ENCODE measurements around the gene ARHGAP42. TPM values are rescaled to one million over a fixed set of nuclear protein-coding genes. Genes with fewer than 3 reads are reported as not detected.

ARHGAP42 gene
- polyA plus RNA-seq, 10 donors: 19.7 to 33.1 (median 26.6) TPM

- DNase-seq: no peak
Measured at GRCh38 chr11:100680070-100680469, 7.0 kb upstream of the ARHGAP42 start.

- peak in 2 of 3 donors; percentile 54 to 78 for DNase-seq
Measured at GRCh38 chr11:100681064-100681502, 6.0 kb upstream of the ARHGAP42 start.

GRCh38 chr11:100682247-100682969 lies 4.7 kb upstream of the ARHGAP42 start:
- DNase-seq: peak in 1 of 3 donors; percentile 58

GRCh38 chr11:100683126-100683525 lies 4.0 kb upstream of the ARHGAP42 start:
- no peak for DNase-seq

DNA sequence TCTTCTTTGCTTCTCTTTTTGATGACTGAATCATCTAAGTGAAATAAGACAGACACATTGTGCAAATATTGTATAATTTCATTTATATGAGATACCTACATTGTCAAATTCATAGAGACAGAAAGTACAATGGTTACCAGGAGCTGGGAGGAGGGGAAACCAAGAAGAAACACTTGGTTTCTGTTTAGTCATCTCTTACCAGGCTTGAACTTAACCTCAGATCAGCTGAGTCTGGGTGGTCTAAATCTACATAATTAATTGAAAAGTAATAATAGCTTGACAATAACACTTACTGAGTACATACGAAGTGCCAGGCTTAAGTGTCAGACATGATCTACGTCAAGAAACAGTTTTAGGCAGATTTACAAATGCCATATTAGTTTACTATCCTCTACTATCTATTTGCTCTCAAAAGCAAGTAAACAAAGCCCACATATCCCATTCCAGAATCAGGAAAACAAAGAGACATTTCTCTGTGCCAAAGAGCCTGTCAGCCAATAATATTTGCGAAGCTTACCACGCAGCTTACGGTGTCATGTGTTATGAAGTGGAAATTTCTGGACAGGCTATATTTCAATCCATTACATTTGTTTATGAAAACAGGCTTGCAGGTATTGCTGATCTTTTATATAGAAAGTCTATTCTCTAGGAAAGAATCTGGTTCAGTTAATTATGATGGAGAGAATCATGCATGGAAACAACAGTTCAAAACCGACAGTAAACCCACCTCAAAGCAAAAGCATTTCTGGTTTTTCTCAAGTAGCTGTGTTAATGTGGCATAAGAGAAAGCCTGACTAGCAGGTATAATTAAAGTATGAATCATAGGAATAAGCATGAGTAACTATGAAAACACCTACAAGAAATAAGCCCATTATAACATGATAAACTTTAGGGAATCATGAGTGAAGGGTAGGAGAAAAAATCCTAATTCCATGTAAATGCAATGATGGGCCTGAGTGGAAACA lies 2.7 kb upstream of the ARHGAP42 start:
- DNase-seq: no peak

DNA sequence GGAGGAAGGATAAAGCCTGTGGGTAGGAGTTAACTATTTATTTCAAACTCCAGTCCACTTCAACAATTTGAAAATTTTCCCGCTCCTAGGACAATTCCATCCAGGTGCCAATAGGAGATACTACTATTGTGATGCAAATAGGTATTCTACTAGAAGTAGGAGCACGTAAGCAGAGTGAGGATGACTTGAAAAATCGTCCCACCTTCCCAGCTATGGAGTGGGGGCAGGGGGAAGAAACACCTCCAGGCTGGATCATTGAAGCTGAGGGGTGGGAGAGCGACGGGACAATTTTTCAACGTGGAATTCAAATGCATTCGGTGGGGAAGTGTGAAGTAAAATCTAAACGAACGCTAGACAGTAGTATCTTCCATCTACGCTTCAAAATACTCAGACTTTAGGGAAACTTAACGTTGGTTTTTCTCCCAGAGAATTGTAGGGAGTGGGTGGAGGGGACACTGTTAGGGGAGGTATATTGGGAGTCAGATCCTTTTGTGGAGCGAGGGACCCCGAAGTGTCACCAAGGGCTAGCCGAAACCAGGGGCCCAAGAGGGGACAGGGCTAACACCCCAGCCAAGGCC lies 523 bp upstream of the ARHGAP42 start:
- DNase-seq: no peak

DNA sequence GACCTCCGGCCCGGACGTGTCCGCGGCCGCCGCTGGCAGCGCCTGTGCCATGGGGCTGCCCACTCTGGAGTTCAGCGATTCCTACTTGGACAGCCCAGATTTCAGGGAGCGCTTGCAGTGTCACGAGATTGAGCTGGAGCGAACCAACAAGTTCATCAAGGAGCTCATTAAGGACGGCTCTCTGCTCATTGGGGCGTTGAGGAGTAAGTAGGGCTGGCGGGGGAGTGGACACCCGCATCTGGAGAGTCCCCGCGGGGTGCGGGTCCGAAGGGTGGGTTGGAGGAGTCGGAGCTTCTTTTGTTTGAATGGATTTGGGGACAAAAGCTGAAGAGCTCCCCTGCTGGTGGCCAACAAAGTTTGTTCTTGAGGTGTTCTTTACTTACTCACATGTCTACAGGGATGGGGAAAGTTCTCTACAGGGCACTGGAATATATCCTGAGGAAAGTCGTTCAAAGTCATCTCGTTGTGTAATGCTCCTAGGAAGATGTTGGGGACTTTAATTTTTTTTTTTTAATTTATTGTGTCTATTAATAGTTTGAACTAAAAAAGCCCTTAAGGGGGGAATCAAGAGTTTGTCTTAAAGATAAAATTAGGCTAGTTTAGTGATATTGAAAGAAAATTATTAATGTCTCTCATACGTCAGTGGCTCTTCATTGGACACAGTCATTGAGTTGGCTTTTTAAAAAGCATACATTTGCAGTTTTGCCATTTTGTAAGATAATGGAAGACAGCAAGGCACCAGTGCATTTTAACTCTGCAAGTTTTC lies 725 bp downstream of the ARHGAP42 start:
- peak; percentile 83 to 94 (median 84) for DNase-seq

DNA sequence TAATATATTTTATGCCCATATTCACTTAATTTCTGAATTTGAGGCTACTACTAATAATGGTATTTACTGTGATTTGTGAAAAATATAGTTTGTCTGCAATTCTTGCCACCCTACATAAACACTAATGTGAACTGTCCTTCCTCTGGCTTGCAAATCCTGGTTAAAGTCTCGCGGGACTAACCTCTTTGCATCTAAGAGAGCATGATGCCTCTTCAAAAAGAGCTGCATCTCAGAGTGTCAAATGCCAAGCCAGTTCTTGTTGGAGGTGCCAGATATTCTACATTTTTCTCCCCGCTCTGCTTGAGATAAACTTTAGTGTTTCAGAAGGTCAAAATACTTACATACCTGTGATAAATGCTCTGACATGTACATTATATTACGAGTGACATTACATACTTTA lies 2.1 kb downstream of the ARHGAP42 start:
- peak in 1 of 3 donors; percentile 40 for DNase-seq

DNA sequence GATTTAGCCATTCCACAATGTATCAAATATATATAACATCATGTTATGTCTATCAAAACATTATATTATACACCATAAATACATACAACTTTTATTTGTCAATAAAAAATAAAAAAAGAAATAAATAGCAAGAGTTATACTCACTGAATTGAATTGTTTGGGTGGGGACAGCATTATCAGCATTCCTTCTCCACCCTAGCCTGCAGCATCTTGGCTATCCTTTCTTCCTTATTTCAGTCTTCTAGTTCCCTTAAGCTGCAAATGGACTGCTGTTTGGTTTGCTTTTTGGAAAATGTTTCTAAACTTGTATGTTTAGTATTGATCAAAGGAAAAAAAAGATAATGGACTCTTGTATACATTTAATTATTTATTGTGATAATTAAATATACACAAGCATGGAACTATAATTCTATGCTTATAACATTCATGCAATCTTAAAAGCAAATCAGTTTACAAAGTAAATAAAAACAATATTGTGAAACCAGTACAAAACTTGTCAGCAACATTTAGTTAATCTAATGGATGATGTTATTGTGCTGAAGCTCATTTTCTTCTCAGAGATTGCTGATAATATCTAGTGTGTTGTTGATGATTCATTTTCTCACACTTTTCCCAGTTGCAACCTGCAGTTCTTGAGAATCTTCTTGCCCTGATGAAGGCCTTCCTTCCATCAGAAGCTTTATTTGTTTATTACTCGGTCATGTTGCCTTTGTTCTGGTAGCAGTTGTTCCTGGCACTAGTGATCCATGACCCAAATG lies 5.0 kb downstream of the ARHGAP42 start:
- DNase-seq: no peak

DNA sequence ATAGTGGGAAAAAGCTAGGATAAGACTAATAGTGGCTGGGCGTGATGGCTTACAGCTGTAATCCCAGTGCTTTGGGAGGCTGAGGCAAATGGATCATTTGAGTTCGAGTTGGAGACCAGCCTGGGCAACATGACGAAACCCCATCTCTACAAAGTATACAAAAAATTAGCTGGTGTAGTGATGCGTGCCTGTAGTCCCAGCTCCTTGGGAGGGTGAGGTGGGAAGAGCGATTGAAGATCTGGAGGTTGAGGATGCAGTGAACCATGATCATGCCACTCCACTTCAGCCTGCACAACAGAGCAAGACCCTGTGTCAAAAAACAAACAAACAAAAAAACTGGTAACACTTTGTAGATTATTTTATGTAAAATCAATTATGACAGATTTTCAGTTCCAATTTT lies 8.8 kb downstream of the ARHGAP42 start:
- DNase-seq: no peak

- DNase-seq: peak in 1 of 3 donors; percentile 54
Measured at GRCh38 chr11:100703139-100703538, 16.1 kb downstream of the ARHGAP42 start.

- no peak for DNase-seq
Measured at GRCh38 chr11:100703801-100704575, 16.9 kb downstream of the ARHGAP42 start.

GRCh38 chr11:100705447-100705846 lies 18.4 kb downstream of the ARHGAP42 start:
- DNase-seq: no peak

DNA sequence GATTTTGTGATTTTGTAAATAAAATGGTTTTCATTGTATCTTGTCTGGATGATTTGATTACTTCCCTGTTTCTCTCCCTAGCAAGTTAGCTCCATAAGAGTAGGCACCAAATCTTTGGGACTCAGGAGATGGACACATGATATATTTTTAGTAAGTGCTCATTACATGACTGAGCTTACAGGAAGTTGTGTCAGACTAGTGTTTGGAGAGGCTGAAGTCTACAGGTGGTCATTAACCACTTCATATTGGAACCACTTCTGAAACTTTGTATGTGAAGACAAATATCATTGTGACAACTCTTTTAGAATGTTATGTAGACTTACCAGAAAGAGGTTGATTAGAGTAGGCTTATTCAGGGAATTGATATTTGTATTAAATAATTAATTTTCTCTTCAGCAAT lies 19.1 kb downstream of the ARHGAP42 start:
- no peak for DNase-seq

- DNase-seq: peak in 1 of 3 donors; percentile 78
Measured at GRCh38 chr11:100709233-100709957, 22.3 kb downstream of the ARHGAP42 start.

DNA sequence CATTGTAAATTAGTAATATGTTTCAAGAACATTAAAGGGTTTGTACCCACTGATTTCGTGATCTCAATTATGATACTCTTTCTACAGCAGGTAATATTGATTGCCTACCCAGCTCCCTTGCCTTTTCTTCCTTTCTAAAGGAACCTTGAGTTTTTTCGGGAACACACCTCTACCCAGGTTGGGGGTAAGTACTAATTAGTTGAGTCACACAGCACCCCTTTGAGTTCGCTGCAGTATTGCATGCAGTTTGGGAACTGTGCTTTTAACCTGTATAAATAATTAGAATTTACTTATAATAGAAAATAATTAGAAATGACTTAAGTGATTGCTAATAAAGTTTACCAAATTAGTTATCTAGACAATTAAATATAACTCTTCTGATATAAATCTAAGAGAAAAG lies 24.9 kb downstream of the ARHGAP42 start:
- no peak for DNase-seq

DNA sequence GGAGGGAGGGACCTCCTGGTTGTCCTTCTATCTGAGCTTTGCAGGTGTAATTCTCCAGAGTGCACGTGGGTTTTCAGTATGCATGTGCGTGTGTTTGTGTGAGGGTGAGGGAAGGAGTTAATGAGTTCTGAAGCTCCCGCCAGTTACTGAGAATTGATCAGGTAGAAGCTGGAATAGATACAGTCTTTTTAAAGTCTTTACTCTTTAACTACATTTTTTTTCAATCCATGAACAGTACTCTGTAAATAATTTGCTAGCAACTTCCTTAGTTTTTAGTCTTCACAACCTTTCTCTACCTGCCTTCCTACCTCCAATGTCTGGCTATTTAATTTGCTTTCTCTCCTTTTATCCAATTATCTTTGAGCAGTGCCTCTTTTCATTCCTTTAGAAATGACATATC lies 25.5 kb downstream of the ARHGAP42 start:
- no peak for DNase-seq

DNA sequence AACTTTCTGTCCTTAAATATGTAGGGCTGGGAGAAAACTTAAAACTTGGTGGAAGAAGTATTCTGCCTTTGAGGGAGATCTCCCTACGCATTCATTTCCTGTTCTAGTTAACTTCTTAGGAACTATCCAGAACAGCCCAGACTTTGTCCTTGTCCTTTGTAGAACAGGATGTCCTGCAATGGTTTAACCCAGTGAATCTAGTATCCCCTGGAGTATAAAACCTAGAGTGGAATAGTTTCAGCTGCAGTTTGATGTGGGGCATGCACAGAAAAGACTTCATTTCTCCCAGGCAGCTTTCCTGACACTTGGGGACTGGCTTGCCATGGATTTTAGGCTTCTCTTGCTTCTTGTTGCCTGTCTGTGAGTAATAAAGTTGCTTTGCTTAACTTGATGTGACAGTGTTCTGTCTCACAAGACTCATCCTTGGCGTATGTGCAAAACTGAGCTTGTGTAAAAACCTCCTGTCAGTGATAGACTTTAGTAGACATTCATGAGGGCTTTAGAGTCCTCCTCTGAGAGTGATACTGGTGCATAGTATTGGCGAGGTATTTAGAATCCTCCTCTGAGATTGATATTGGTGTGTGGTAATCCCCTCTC lies 28.2 kb downstream of the ARHGAP42 start:
- peak in 1 of 3 donors; percentile 58 for DNase-seq

- DNase-seq: peak in 1 of 3 donors; percentile 42
Measured at GRCh38 chr11:100716838-100717237, 29.8 kb downstream of the ARHGAP42 start.
